ENCODE data around the gene MCRIP1. TPM values are rescaled to one million over a fixed set of nuclear protein-coding genes. Genes with fewer than 3 reads are reported as not detected.

MCRIP1 gene
- polyA plus RNA-seq, 1 of the 3 experiments (the other 2 are of a cell fraction) = 156 TPM

DNA sequence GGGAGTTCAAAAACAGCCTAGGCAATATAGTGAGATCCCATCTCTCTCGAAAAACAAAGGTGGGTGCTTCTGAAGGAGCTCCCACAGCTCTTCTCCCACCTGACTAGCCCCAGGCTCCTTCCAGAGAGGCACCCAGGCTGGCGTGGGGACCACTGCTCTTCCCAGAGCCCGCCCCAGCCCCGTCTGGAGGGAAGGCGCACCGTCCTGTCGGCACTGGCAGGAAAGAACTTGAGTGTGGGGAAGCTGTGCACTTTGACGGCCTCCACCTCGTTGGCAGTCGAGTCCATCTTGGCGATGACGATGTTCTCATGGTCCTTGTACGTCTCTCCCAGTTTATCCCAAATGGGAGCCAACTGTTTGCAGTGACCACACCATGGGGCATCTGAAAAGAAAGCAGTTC lies 12.3 kb upstream of the MCRIP1 start:
- Histone ChIP-seq H3K27me3 (ENCODE audit: insufficient read depth) (no peaks in the 10 kb centered on the region), H3K9me3 (no peaks in the 10 kb centered on the region), H3K4me1 (ENCODE audit: control insufficient read depth in 1 of 2, insufficient read depth in 2 of 2, low read depth in 1 of 2, low read length in 1 of 2) (no peaks in the 10 kb centered on the region), H3K4me3 (ENCODE audit: low read depth in 2 of 2, low read length in 1 of 2) (no peak overlapping the region), H3F3A (replicated peaks; ENCODE audit: insufficient read depth) (peaks cover 50% of the 10 kb centered on the region), H3K9ac (no peak overlapping the region), H3K36me3 (replicated peaks in 1 of 2; ENCODE audit: control insufficient read depth in 1 of 2, insufficient read depth in 2 of 2, low read length in 1 of 2) (peaks cover 53 to 55% of the 10 kb centered on the region in 2 experiments), H3K27ac (ENCODE audit: low read depth in 2 of 2, low read length in 1 of 2) (no peak overlapping the region), H4K20me1 (ENCODE audit: insufficient read depth) (no peaks in the 10 kb centered on the region; the same call in 1 of the 2 replicates), H2AFZ (ENCODE audit: low read depth) (no peak overlapping the region), H3K9me2 (no peaks in the 10 kb centered on the region), H3K4me2 (no peak overlapping the region), H3K79me2 (ENCODE audit: insufficient read depth) (peaks cover 5% of the 10 kb centered on the region)
- ChIA-PET CTCF (interaction anchor here (3.5 kb wide), 1 partner anchor 24 kb away, joined by 10 read pairs; no protein-coding TSS in a partner anchor), POLR2A (no interaction called here)
- TF ChIP-seq NFIC (IDR thresholded peaks at IDR 0.05; ENCODE audit: borderline replicate concordance) (no peak), ZBTB33 (IDR thresholded peaks at IDR 0.05; ENCODE audit: borderline replicate concordance, low read depth) (no peak), RXRA (IDR thresholded peaks at IDR 0.05; ENCODE audit: borderline replicate concordance, low read depth) (no peak), TAF1 (IDR thresholded peaks at IDR 0.05; ENCODE audit: borderline replicate concordance, low read depth, low read length) (no peak), SIN3A (IDR thresholded peaks at IDR 0.05; ENCODE audit: borderline replicate concordance, low read depth, low read length) (no peak), YY1 (IDR thresholded peaks at IDR 0.05; ENCODE audit: low read depth) (no peak), POLR2AphosphoS5 (IDR thresholded peaks at IDR 0.05; ENCODE audit: low read depth, low read length) (no peak), IRF3 (IDR thresholded peaks at IDR 0.05; ENCODE audit: low read depth, low read length) (no peak), JUND (IDR thresholded peaks at IDR 0.05) (no peak)
- TF ChIP-seq, protein P1, sequence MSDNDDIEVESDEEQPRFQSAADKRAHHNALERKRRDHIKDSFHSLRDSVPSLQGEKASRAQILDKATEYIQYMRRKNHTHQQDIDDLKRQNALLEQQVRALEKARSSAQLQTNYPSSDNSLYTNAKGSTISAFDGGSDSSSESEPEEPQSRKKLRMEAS (IDR thresholded peaks at IDR 0.05; ENCODE audit: low read depth) = no peak
- TF ChIP-seq, protein P2, sequence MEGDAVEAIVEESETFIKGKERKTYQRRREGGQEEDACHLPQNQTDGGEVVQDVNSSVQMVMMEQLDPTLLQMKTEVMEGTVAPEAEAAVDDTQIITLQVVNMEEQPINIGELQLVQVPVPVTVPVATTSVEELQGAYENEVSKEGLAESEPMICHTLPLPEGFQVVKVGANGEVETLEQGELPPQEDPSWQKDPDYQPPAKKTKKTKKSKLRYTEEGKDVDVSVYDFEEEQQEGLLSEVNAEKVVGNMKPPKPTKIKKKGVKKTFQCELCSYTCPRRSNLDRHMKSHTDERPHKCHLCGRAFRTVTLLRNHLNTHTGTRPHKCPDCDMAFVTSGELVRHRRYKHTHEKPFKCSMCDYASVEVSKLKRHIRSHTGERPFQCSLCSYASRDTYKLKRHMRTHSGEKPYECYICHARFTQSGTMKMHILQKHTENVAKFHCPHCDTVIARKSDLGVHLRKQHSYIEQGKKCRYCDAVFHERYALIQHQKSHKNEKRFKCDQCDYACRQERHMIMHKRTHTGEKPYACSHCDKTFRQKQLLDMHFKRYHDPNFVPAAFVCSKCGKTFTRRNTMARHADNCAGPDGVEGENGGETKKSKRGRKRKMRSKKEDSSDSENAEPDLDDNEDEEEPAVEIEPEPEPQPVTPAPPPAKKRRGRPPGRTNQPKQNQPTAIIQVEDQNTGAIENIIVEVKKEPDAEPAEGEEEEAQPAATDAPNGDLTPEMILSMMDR (IDR thresholded peaks at IDR 0.05) = no peak
- WGBS (ENCODE audit: low lambda C conversion rate) = 96% methylated on average over 13 of the region's 13 CpGs
- DNase-seq = no peak

DNA sequence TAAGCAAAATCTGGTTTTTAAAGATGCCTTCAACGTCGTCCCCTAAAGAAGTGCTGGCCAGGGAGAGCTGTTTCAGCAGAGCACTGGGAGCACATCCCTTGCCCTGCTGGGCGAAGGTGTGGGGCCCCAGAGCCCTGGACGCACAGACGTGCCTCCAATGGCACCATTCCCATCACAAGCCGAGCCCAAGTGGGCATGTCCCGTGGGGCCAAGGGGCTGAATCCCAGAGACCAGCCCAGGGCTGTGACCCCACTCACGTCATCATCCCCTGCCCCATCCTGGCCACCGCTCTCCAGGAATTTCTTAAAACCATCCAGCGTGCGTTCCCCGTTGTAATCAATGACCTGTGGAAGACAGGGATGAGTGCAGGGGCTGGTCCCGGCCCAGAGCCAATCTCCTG lies 11.8 kb upstream of the MCRIP1 start:
- no peak overlapping the region for H3K4me2 ChIP-seq
- no peaks in the 10 kb centered on the region for H3K9me3 ChIP-seq
- 91% methylated on average over 13 of the region's 13 CpGs for WGBS (ENCODE audit: low lambda C conversion rate)
- H3K4me1 ChIP-seq (ENCODE audit: control insufficient read depth in 1 of 2, insufficient read depth in 2 of 2, low read depth in 1 of 2, low read length in 1 of 2) = no peaks in the 10 kb centered on the region
- H2AFZ ChIP-seq (ENCODE audit: low read depth) = no peak overlapping the region
- peaks cover 2% of the 10 kb centered on the region for H3K79me2 ChIP-seq (ENCODE audit: insufficient read depth)
- H4K20me1 ChIP-seq (ENCODE audit: insufficient read depth) = no peaks in the 10 kb centered on the region; the same call in 1 of the 2 replicates
- POLR2A ChIA-PET = no interaction called here
- H3K36me3 ChIP-seq (replicated peaks in 1 of 2; ENCODE audit: control insufficient read depth in 1 of 2, insufficient read depth in 2 of 2, low read length in 1 of 2) = peaks cover 53% of the 10 kb centered on the region in 2 experiments
- CTCF ChIA-PET = interaction anchor here (3.5 kb wide), 1 partner anchor 24 kb away, joined by 10 read pairs; no protein-coding TSS in a partner anchor
- H3F3A ChIP-seq (replicated peaks; ENCODE audit: insufficient read depth) = peaks cover 46% of the 10 kb centered on the region
- H3K9ac ChIP-seq = no peak overlapping the region
- DNase-seq = no peak
- H3K27ac ChIP-seq (ENCODE audit: low read depth in 2 of 2, low read length in 1 of 2) = no peak overlapping the region
- no peak overlapping the region for H3K4me3 ChIP-seq (ENCODE audit: low read depth in 2 of 2, low read length in 1 of 2)
- no peaks in the 10 kb centered on the region for H3K9me2 ChIP-seq
- no peaks in the 10 kb centered on the region for H3K27me3 ChIP-seq (ENCODE audit: insufficient read depth)
- TF ChIP-seq PBX3 (IDR thresholded peaks at IDR 0.05) (no peak), REST (IDR thresholded peaks at IDR 0.05; ENCODE audit: low read depth, low read length) (no peak), ZBTB33 (IDR thresholded peaks at IDR 0.05; ENCODE audit: borderline replicate concordance, low read depth) (no peak), SMC3 (IDR thresholded peaks at IDR 0.05; ENCODE audit: low read depth, low read length) (no peak)
- TF ChIP-seq, protein P1 (IDR thresholded peaks at IDR 0.05; ENCODE audit: low read depth) = no peak
